Gastroesophageal sphincter (tissue), 3 donors: ENCODE measurements around the gene PATJ.

ENCODE experiments used
- CTCF ChIP-seq, 4 experiments: fragments of 200-600 bp in 2 of 4; fragments of 450-650 bp in 2 of 4; sonication (generic) in 1 of 4; IDR thresholded peaks; one replicate each; pipeline ENCODE4 v1.5.1; 2017 to 2019; ENCODE audit warnings: antibody characterized with exemption in 4 of 4, mild to moderate bottlenecking in 2 of 4, moderate library complexity in 2 of 4
- POLR2AphosphoS5 ChIP-seq: sonication (generic); formaldehyde crosslinking; IDR thresholded peaks from one replicate; pipeline ENCODE4 v1.6.1; 2017; ENCODE audit warnings: antibody characterized with exemption

- no peak for TF ChIP-seq POLR2AphosphoS5
- TF ChIP-seq CTCF (IDR thresholded peaks at IDR 0.05): no peak
These were observed 268.7 kb downstream of the PATJ start for GRCh38 chr1:62011006-62011405.
